Sigmoid colon (tissue), 7 donors: ENCODE results near the gene HS3ST6. TPM values are rescaled to one million over a fixed set of nuclear protein-coding genes. Genes with fewer than 3 reads are reported as not detected.

Experiments used
- DNase-seq: peaks from one replicate; pipeline ENCODE4 v3.0.0-alpha.2; 2019
- H3K27ac ChIP-seq, 4 donors: fragments of 200-600 bp; sonication (generic); one replicate each; pipeline ENCODE4 v1.5.1; 2016 to 2019; ENCODE audit warnings: mild to moderate bottlenecking in 1 of 4
- H3K27me3 ChIP-seq, 3 donors: fragments of 200-600 bp; sonication (generic); one replicate each; pipeline ENCODE4 v1.5.1; 2019; ENCODE audit warnings: mild to moderate bottlenecking in 1 of 3
- H3K36me3 ChIP-seq, 4 donors: fragments of 200-600 bp; sonication (generic); one replicate each; pipeline ENCODE4 v1.5.1; 2016 to 2019
- H3K4me1 ChIP-seq, 4 donors: fragments of 200-600 bp; sonication (generic); one replicate each; pipeline ENCODE4 v1.5.1; 2017 to 2019
- H3K4me3 ChIP-seq, 4 donors: fragments of 200-600 bp; sonication (generic); one replicate each; pipeline ENCODE4 v1.5.1; 2017 to 2019; ENCODE audit warnings: mild to moderate bottlenecking in 2 of 4, moderate library complexity in 1 of 4
- H3K9me3 ChIP-seq, 4 donors: fragments of 200-600 bp in 3 of 4; sonication (generic) in 3 of 4; one replicate each; pipeline versions ENCODE4 v1.5.1 to v1.6.1; 2013 to 2019
- EP300 ChIP-seq, 4 donors: sonication (generic); formaldehyde crosslinking; IDR thresholded peaks; one replicate each; pipeline ENCODE4 v1.6.1; 2017; ENCODE audit warnings: antibody characterized with exemption in 4 of 4
- POLR2A ChIP-seq, 2 donors: fragments of 450-650 bp; IDR thresholded peaks; one replicate each; pipeline ENCODE4 v1.6.1; 2016; ENCODE audit warnings: antibody characterized with exemption in 2 of 2, mild to moderate bottlenecking in 2 of 2, moderate library complexity in 2 of 2
- POLR2AphosphoS5 ChIP-seq, 4 donors: sonication (generic); formaldehyde crosslinking; IDR thresholded peaks; one replicate each; pipeline ENCODE4 v1.6.1; 2017; ENCODE audit warnings: antibody characterized with exemption in 4 of 4
- WGBS, 2 donors: extraction: QIAGEN DNeasy Blood & Tissue Kit; methylation state at CpG; one replicate each; pipeline ENCODE4 v1.1.7; 2013; 5-methylcytosine and 5-hydroxymethylcytosine counted together
- intact Hi-C: fragments of 100-400 bp; cut with DNase I; formaldehyde crosslinking; loops from one replicate; pipeline ENCODE4 v1.15.1; 2023
- polyA plus RNA-seq, 3 donors: library from polyadenylated mRNA; stranded (reverse); fragments of 200-250 nt; gene quantifications; one replicate each; pipeline ENCODE4 v1.2.3, GENCODE V29; 2013
- total RNA-seq, 4 donors: library from RNA; depleted of rRNA; stranded (reverse); fragments of >200 nt; gene quantifications; one replicate each; pipeline ENCODE4 v1.1.0, GENCODE V29; 2016
- TF ChIP-seq, protein P1 (sequence below), 4 experiments: fragments of 450-650 bp in 3 of 4; fragments of 200-600 bp in 1 of 4; IDR thresholded peaks; one replicate each; pipeline ENCODE4 v1.5.1; 2016 to 2019; ENCODE audit warnings: antibody characterized with exemption in 4 of 4, mild to moderate bottlenecking in 3 of 4, moderate library complexity in 2 of 4
- donor health status: healthy with polysubstance abuse.
- donor health status: Bipolar disorder and iron deficiency.
- donor health status: healthy.

HS3ST6 gene
- total and polyA plus RNA-seq, 7 donors: 0.09 to 6.0 TPM; not detected in 5

DNA sequence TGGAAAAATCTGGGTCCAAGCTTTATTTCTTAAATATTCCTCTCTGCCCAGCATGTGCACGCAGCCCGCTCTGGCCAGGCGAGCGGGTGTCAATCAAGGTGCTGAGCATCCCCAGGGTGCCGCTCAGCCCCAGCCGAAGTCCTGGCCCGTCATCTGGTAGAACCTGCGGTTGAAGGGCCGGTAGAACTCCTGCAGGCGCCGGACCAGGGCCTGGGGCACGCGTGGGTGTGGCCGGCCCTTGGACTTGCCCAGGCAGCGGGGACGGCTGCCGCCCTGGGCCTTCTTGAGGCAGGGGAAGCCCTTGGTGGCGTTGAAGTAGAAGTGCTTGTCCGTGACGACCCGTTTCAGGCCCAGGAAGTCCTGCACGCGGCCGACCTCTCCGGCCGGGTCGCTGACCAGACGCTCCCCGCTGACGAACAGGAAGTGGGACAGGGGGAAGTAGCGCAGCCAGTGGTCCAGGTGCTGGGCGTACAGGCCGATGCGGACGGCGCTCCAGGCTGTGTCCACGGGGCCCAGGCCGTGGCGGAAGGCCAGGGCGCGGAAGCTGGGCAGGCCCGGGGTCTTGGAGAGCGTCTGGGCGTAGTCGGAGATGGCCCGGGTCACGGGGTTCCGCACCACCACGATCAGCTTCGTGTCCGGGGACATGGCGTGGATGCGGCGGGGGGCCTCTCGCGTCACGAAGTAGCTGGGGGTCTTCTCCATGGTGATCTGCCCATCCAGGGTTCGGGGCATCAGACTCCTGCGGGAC lies 6.6 kb downstream of the HS3ST6 start:
- intact Hi-C loops: no loop called here
- Histone ChIP-seq H3K4me1 (no peaks in the 10 kb centered on the region), H3K36me3 (no peaks in the 10 kb centered on the region), H3K4me3 (no peak overlapping the region), H3K9me3 (no peaks in the 10 kb centered on the region), H3K27ac (no peak overlapping the region), H3K27me3 (peaks cover 7 to 71% (median 33%) of the 10 kb centered on the region in 3 donors)
- 86 to 90% methylated on average over 59 of the region's 59 CpGs for WGBS, 2 donors
- TF ChIP-seq EP300 (IDR thresholded peaks at IDR 0.05) (no peak), POLR2A (IDR thresholded peaks at IDR 0.05) (no peak), POLR2AphosphoS5 (IDR thresholded peaks at IDR 0.05) (no peak)
- TF ChIP-seq, protein P1, sequence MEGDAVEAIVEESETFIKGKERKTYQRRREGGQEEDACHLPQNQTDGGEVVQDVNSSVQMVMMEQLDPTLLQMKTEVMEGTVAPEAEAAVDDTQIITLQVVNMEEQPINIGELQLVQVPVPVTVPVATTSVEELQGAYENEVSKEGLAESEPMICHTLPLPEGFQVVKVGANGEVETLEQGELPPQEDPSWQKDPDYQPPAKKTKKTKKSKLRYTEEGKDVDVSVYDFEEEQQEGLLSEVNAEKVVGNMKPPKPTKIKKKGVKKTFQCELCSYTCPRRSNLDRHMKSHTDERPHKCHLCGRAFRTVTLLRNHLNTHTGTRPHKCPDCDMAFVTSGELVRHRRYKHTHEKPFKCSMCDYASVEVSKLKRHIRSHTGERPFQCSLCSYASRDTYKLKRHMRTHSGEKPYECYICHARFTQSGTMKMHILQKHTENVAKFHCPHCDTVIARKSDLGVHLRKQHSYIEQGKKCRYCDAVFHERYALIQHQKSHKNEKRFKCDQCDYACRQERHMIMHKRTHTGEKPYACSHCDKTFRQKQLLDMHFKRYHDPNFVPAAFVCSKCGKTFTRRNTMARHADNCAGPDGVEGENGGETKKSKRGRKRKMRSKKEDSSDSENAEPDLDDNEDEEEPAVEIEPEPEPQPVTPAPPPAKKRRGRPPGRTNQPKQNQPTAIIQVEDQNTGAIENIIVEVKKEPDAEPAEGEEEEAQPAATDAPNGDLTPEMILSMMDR (IDR thresholded peaks at IDR 0.05): no peak
- DNase-seq: no peak

DNA sequence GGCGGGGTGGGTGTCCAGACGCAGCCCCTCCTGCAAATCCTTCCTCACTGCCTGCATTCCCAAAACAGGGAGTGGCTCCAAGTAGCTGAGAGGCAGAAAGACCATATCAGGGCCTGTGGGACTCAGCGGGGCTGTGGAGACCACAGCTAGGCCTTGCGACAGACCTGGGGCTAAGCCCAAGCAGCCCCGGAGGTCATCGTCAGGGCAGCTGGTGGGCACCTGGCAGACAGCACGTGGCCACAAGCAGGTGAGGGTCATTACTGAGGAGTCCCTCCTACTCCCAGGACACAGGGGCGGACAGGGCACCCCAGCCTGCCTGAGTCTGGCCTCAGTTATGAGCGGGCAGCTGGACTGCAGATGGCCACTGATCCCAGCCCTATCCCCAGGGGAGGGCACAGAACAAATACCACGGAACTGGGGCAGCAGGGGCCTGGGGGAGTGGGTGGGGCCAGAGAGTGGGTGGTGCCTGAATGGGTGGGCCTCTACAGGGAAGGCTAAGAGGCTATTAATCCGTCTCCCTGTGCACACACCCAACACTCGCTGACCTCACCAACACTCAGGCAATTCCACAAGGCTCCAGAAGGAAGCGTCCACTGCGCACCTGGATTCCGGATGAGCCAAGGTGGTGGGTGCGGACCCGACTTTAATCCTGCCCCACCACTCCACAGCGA lies 8.5 kb downstream of the HS3ST6 start:
- H3K27ac ChIP-seq: no peak overlapping the region
- no peak overlapping the region for H3K4me3 ChIP-seq
- TF ChIP-seq POLR2A (IDR thresholded peaks at IDR 0.05) (no peak), POLR2AphosphoS5 (IDR thresholded peaks at IDR 0.05) (no peak), EP300 (IDR thresholded peaks at IDR 0.05) (no peak)
- TF ChIP-seq, protein P1 (IDR thresholded peaks at IDR 0.05): no peak
- H3K27me3 ChIP-seq: peaks cover 3 to 58% (median 26%) of the 10 kb centered on the region in 3 donors
- no peak for DNase-seq
- intact Hi-C loops: no loop called here
- 40 to 69% methylated on average over 18 of the region's 18 CpGs for WGBS, 2 donors
- no peaks in the 10 kb centered on the region for H3K4me1 ChIP-seq
- H3K9me3 ChIP-seq: no peaks in the 10 kb centered on the region
- no peaks in the 10 kb centered on the region for H3K36me3 ChIP-seq

DNA sequence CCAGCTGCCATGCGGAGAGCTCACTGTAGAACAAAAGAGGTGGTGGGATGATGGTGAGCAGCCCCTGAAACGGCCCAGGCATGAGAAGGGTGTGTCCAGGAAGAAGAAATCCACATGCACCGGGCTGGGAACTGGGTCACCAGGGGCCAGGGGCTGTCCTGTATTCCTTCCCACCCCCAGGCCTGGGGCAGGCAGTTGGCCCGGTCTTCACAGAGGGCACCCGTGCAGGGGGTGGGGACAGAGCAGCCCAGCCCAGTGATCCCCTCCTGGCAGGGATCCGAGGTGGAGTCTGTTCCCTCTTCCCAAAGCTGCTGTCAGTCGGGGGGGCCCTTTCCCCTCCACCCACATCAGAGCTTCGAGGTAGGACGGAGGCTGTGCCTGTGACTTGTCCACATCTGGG lies 9.2 kb downstream of the HS3ST6 start:
- Histone ChIP-seq H3K4me3 (no peak overlapping the region), H3K4me1 (no peaks in the 10 kb centered on the region), H3K27me3 (peaks cover 3 to 57% (median 26%) of the 10 kb centered on the region in 3 donors), H3K27ac (no peak overlapping the region), H3K9me3 (no peaks in the 10 kb centered on the region), H3K36me3 (no peaks in the 10 kb centered on the region)
- 51 to 64% methylated on average over 9 of the region's 9 CpGs for WGBS, 2 donors
- TF ChIP-seq POLR2A (IDR thresholded peaks at IDR 0.05) (no peak), POLR2AphosphoS5 (IDR thresholded peaks at IDR 0.05) (no peak), EP300 (IDR thresholded peaks at IDR 0.05) (no peak)
- TF ChIP-seq, protein P1 (IDR thresholded peaks at IDR 0.05): no peak
- intact Hi-C loops: no loop called here
- no peak for DNase-seq

DNA sequence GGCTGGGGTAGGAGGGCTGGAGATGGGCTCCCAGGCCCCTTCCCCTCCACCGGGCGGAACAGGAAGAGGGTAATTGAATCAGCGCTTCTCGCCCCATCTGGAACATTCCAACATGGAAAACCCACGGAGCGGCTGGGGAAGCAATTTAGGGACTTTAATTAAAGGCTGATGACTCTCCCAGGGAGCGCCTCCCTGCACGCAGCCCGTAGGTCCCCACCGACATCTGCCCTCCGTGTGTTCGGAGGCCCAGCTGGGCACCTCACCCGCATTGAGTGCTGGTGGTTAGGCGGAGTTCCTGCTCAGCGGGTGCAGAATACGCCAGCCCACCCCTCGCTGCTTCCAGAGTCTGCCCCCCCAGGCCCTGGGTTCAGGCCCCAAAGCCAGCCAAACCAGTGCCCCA lies 10.0 kb downstream of the HS3ST6 start:
- no peaks in the 10 kb centered on the region for H3K36me3 ChIP-seq
- H3K9me3 ChIP-seq: no peaks in the 10 kb centered on the region
- no peak overlapping the region for H3K27ac ChIP-seq
- intact Hi-C loops: no loop called here
- no peak for DNase-seq
- H3K4me3 ChIP-seq: no peak overlapping the region
- 60 to 70% methylated on average over 17 of the region's 17 CpGs for WGBS, 2 donors
- peaks cover 3 to 57% (median 26%) of the 10 kb centered on the region in 3 donors for H3K27me3 ChIP-seq
- H3K4me1 ChIP-seq: no peaks in the 10 kb centered on the region
- TF ChIP-seq EP300 (IDR thresholded peaks at IDR 0.05) (no peak), POLR2AphosphoS5 (IDR thresholded peaks at IDR 0.05) (no peak), POLR2A (IDR thresholded peaks at IDR 0.05) (no peak)
- TF ChIP-seq, protein P1 (IDR thresholded peaks at IDR 0.05): no peak
